ENCODE results near the gene TBCD.

DNA sequence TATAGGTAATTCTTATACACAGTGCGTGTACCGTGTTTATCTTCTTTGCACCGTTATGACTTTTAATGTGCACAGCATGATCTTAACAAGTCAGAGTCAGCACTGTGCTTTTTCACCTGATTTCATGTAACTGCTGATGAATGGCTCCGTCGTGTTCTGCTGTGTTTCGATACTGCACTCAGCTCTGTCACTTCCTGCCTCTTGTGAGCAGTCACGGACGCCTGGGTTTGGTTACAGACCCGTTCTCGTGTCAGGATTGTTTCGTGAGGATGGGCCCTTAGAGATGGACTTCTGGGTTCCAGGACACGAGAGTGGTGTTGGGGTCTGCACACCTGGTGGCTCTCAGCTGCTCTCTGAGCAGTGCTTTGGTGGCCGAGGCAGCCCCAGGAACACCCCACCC, 24.6 kb downstream of the TBCD start:
- TF ChIP-seq, protein P1, sequence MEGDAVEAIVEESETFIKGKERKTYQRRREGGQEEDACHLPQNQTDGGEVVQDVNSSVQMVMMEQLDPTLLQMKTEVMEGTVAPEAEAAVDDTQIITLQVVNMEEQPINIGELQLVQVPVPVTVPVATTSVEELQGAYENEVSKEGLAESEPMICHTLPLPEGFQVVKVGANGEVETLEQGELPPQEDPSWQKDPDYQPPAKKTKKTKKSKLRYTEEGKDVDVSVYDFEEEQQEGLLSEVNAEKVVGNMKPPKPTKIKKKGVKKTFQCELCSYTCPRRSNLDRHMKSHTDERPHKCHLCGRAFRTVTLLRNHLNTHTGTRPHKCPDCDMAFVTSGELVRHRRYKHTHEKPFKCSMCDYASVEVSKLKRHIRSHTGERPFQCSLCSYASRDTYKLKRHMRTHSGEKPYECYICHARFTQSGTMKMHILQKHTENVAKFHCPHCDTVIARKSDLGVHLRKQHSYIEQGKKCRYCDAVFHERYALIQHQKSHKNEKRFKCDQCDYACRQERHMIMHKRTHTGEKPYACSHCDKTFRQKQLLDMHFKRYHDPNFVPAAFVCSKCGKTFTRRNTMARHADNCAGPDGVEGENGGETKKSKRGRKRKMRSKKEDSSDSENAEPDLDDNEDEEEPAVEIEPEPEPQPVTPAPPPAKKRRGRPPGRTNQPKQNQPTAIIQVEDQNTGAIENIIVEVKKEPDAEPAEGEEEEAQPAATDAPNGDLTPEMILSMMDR (tag by site-specific recombination; IDR thresholded peaks at IDR 0.05) = no peak
- TF ChIP-seq YY1 (tag by site-specific recombination; IDR thresholded peaks at IDR 0.05) (no peak), ZNF514 (tag by site-specific recombination; IDR thresholded peaks at IDR 0.05) (no peak), KLF1 (tag by site-specific recombination; IDR thresholded peaks at IDR 0.05) (no peak), PRDM1 (tag by site-specific recombination; IDR thresholded peaks at IDR 0.05) (no peak), ZBTB21 (tag by site-specific recombination; IDR thresholded peaks at IDR 0.05) (no peak), SCRT1 (tag by site-specific recombination; IDR thresholded peaks at IDR 0.05; ENCODE audit: borderline replicate concordance) (no peak), ZNF791 (tag by site-specific recombination; IDR thresholded peaks at IDR 0.05) (no peak), ZNF121 (tag by site-specific recombination; IDR thresholded peaks at IDR 0.05) (no peak)
- TF ChIP-seq, protein P2, sequence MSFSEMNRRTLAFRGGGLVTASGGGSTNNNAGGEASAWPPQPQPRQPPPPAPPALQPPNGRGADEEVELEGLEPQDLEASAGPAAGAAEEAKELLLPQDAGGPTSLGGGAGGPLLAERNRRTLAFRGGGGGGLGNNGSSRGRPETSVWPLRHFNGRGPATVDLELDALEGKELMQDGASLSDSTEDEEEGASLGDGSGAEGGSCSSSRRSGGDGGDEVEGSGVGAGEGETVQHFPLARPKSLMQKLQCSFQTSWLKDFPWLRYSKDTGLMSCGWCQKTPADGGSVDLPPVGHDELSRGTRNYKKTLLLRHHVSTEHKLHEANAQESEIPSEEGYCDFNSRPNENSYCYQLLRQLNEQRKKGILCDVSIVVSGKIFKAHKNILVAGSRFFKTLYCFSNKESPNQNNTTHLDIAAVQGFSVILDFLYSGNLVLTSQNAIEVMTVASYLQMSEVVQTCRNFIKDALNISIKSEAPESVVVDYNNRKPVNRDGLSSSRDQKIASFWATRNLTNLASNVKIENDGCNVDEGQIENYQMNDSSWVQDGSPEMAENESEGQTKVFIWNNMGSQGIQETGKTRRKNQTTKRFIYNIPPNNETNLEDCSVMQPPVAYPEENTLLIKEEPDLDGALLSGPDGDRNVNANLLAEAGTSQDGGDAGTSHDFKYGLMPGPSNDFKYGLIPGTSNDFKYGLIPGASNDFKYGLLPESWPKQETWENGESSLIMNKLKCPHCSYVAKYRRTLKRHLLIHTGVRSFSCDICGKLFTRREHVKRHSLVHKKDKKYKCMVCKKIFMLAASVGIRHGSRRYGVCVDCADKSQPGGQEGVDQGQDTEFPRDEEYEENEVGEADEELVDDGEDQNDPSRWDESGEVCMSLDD (tag by site-specific recombination; IDR thresholded peaks at IDR 0.05) = no peak
- TF ChIP-seq, protein P3, sequence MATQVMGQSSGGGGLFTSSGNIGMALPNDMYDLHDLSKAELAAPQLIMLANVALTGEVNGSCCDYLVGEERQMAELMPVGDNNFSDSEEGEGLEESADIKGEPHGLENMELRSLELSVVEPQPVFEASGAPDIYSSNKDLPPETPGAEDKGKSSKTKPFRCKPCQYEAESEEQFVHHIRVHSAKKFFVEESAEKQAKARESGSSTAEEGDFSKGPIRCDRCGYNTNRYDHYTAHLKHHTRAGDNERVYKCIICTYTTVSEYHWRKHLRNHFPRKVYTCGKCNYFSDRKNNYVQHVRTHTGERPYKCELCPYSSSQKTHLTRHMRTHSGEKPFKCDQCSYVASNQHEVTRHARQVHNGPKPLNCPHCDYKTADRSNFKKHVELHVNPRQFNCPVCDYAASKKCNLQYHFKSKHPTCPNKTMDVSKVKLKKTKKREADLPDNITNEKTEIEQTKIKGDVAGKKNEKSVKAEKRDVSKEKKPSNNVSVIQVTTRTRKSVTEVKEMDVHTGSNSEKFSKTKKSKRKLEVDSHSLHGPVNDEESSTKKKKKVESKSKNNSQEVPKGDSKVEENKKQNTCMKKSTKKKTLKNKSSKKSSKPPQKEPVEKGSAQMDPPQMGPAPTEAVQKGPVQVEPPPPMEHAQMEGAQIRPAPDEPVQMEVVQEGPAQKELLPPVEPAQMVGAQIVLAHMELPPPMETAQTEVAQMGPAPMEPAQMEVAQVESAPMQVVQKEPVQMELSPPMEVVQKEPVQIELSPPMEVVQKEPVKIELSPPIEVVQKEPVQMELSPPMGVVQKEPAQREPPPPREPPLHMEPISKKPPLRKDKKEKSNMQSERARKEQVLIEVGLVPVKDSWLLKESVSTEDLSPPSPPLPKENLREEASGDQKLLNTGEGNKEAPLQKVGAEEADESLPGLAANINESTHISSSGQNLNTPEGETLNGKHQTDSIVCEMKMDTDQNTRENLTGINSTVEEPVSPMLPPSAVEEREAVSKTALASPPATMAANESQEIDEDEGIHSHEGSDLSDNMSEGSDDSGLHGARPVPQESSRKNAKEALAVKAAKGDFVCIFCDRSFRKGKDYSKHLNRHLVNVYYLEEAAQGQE (tag by site-specific recombination; IDR thresholded peaks at IDR 0.05) = no peak
- TF ChIP-seq, protein P4, sequence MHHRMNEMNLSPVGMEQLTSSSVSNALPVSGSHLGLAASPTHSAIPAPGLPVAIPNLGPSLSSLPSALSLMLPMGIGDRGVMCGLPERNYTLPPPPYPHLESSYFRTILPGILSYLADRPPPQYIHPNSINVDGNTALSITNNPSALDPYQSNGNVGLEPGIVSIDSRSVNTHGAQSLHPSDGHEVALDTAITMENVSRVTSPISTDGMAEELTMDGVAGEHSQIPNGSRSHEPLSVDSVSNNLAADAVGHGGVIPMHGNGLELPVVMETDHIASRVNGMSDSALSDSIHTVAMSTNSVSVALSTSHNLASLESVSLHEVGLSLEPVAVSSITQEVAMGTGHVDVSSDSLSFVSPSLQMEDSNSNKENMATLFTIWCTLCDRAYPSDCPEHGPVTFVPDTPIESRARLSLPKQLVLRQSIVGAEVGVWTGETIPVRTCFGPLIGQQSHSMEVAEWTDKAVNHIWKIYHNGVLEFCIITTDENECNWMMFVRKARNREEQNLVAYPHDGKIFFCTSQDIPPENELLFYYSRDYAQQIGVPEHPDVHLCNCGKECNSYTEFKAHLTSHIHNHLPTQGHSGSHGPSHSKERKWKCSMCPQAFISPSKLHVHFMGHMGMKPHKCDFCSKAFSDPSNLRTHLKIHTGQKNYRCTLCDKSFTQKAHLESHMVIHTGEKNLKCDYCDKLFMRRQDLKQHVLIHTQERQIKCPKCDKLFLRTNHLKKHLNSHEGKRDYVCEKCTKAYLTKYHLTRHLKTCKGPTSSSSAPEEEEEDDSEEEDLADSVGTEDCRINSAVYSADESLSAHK (tag by site-specific recombination; IDR thresholded peaks at IDR 0.05) = no peak

Measured in HEK293 (cell line).